Measurements from ENCODE around the gene IL18BP. TPM values are rescaled to one million over a fixed set of nuclear protein-coding genes. Genes with fewer than 3 reads are reported as not detected.

Gene IL18BP
- total and polyA plus RNA-seq, 2 of the 13 experiments (the other 11 are each of a cell fraction or from before 2014, with no cell fraction given): 4.1 to 12.8 TPM

GRCh38 chr11:72040491-72041363, 42.0 kb downstream of the IL18BP start (continued):
- no peak for TF ChIP-seq ZFP82 (CRISPR knock-in tag; IDR thresholded peaks at IDR 0.05; ENCODE audit: borderline replicate concordance)
- TF ChIP-seq TGIF2 (CRISPR knock-in tag; IDR thresholded peaks at IDR 0.05): no peak
- TF ChIP-seq THAP9 (CRISPR knock-in tag; IDR thresholded peaks at IDR 0.05; ENCODE audit: borderline replicate concordance): no peak; the same call in 1 of the 2 replicates
- no peak for TF ChIP-seq NFE2 (CRISPR knock-in tag; IDR thresholded peaks at IDR 0.05)
- TF ChIP-seq TP53 (CRISPR knock-in tag; conservative IDR thresholded peaks at IDR 0.05): no peak
- TF ChIP-seq POLR2AphosphoS5 (IDR thresholded peaks at IDR 0.05; ENCODE audit: low read depth, low read length): no peak
- no peak for TF ChIP-seq ARHGAP35 (CRISPR knock-in tag; IDR thresholded peaks at IDR 0.05; ENCODE audit: borderline replicate concordance)
- no peak for TF ChIP-seq ADNP (CRISPR knock-in tag; IDR thresholded peaks at IDR 0.05)
- peak; percentile 28; the same call in 1 of the 2 replicates for TF ChIP-seq CTCF (CRISPR knock-in tag; IDR thresholded peaks at IDR 0.05)
- no peak for TF ChIP-seq FOXJ3 (CRISPR knock-in tag; IDR thresholded peaks at IDR 0.05; ENCODE audit: borderline replicate concordance)
- no peak for TF ChIP-seq ZNF749 (CRISPR knock-in tag; IDR thresholded peaks at IDR 0.05; ENCODE audit: borderline replicate concordance)
- 0 out of 2 replicates have a peak, but pooled peaks have one; percentile 56 for TF ChIP-seq ZNF878 (CRISPR knock-in tag; IDR thresholded peaks at IDR 0.05)
- TF ChIP-seq TCF12 (IDR thresholded peaks at IDR 0.05): no peak
- TF ChIP-seq TCF12 (CRISPR knock-in tag; IDR thresholded peaks at IDR 0.05): no peak
- no peak for TF ChIP-seq U2AF2 (IDR thresholded peaks at IDR 0.05; ENCODE audit: low read depth, low read length)
- no peak for TF ChIP-seq HHEX (CRISPR knock-in tag; IDR thresholded peaks at IDR 0.05)
- peak; percentile 55 for TF ChIP-seq ARNTL (CRISPR knock-in tag; IDR thresholded peaks at IDR 0.05)
- TF ChIP-seq ATF5 (CRISPR knock-in tag; IDR thresholded peaks at IDR 0.05; ENCODE audit: low read depth): no peak
- TF ChIP-seq ZNF337 (CRISPR knock-in tag; IDR thresholded peaks at IDR 0.05; ENCODE audit: borderline replicate concordance, low read depth): no peak
- TF ChIP-seq ZNF30 (CRISPR knock-in tag; IDR thresholded peaks at IDR 0.05): no peak
- no peak for TF ChIP-seq ZNF235 (CRISPR knock-in tag; IDR thresholded peaks at IDR 0.05; ENCODE audit: borderline replicate concordance)
- no peak; the same call in 1 of the 2 replicates for TF ChIP-seq ZBTB33 (CRISPR knock-in tag; IDR thresholded peaks at IDR 0.05)
- no peak for TF ChIP-seq ZBTB7B (CRISPR knock-in tag; IDR thresholded peaks at IDR 0.05)
- TF ChIP-seq ZNF124 (CRISPR knock-in tag; IDR thresholded peaks at IDR 0.05): no peak
